HG03039 (cell line): ENCODE measurements around the gene AP2A1.
"Not testable (repeated sequence)": the region's sequence is repeated elsewhere in the genome, so short reads cannot be mapped to it uniquely, and the experiment has no call there.

Source experiments
- ATAC-seq: cut with Tn5 transposase; IDR thresholded peaks from one replicate; pipeline ENCODE4 v1.9.1; 2021; ENCODE audit warnings: mild to moderate bottlenecking, moderate library complexity; ENCODE audit not compliant: unreplicated experiment

Gene AP2A1

DNA sequence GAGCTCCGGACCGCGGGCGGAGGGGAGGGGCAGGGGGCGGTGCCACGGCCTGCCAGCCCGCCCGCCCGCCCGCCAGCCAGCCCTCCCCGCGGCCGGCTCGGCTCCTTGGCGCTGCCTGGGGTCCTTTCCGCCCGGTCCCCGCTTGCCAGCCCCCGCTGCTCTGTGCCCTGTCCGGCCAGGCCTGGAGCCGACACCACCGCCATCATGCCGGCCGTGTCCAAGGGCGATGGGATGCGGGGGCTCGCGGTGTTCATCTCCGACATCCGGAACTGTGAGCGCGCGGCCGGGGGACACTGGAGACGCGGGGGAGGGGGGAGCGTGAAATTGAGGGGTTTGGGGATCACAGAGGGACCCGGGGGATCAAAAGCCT is at the start of gene AP2A1:
Gene AP2A1, plus strand, starts transcription at position 72 of the 370 bp plus-strand sequence. Its CDS starts 133 bp downstream, at position 205.
- no peak for ATAC-seq

DNA sequence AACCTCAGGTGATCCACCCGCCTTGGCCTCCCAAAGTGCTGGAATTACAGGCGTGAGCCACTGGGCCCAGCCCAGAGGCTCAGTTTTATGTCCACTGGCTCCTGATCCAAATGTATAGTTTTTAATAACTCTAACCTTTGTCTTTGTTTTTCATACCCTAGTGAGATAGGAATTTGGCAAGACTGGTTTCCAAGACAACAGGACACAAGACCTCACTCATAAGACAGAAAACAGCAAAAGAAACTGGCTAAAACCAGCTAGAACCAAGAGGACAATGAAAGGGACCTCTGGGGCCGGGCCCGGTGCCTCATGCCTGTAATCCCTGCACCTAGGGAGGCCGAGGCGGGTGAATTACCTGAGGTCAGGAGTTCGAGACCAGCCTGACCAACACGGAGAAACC is 48.3 kb upstream of the AP2A1 start:
- no peak for ATAC-seq

DNA sequence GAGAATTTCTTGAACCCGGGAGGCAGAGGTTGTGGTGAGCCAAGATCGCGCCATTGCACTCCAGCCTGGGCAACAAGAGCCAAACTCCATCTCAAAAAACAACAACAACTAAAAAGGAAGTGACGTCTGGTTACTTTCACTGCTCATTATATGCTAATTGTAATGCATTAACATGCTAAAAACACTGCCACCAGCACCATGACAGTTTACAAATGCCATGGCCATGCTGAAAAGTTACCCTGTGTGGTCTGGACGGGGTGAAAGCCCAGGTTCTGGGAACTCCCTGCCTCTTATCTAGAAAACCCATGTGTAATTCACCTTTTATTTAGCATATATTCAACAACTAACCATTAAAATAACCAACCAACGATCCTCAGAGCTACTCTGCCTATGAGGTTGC is 47.8 kb upstream of the AP2A1 start:
- no peak for ATAC-seq

DNA sequence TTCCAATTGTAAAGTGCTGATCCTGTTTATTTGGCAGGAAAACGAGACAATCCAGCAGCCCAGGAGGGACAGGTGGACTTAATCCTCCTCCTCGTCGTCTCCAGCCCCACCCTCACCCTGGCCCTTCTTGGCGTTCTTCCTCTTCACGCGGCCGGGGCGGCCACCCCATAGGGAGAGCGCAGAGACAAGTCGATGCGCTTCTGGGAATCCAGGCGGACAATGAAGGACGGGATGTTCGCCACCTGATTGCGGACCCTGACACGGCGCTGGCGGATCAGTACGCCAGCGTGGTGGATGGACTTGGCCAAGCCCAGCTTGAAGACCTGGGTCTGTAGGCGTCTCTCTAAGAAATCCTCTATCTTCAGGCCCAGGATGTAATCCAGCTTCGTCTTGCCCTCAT is 47.4 kb upstream of the AP2A1 start:
- ATAC-seq: not testable (repeated sequence)

DNA sequence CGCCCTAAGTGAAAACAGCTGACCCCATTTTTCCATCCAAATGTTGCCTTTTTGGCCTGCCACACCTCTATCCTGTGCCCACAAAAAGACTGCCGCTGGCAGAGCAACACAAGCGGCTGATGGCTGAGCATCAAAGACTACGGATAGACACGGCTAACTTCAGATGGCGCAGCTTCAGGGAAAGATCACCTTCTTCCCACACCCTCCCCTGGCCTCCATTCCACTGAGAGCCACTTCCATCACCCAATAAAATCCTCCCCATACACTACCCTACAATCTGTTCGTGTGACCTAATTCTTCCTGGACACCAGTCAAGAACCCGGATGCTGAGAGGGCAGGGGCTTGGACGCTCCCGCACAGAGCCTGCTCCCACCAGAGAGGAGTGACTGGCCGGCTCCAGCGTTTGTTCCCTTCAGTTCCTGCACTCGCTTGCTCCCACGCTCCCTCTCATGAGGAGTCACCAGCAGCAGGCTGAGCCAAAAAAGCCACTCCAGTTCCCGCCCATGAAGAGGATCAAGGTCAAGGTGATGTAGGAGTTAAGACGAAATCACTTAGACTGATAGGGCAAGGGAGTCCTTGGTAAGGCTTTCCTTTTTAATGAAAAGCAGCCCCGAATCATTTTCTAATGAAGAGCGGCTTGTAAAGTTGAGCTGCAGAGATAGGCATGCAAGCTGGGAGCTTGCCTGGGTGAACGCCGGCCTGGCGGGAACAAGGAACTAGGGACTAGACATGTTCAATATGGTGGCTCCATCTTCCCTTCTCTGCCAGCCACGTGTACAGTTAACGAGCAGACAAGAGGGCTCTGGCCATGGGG is 39.4 kb upstream of the AP2A1 start:
- ATAC-seq: no peak

DNA sequence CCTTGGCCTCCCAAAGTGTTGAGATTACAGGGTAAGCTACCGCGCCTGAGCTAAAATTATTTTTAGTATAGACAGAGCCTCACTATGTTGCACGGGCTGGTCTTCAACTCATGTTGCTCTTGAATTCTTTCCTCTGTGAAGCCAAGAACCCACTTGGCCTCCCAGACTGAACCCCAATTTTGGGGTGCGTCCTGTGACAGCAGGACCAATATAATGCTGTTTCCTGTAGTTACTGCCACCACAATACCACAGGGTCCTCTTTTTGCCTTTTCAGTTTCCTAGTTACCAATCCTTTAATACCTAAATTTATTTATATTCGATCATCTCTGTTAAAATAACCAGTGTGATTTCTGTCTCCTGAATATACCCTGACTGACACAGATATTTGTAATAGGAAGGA is 36.6 kb upstream of the AP2A1 start:
- ATAC-seq: no peak

DNA sequence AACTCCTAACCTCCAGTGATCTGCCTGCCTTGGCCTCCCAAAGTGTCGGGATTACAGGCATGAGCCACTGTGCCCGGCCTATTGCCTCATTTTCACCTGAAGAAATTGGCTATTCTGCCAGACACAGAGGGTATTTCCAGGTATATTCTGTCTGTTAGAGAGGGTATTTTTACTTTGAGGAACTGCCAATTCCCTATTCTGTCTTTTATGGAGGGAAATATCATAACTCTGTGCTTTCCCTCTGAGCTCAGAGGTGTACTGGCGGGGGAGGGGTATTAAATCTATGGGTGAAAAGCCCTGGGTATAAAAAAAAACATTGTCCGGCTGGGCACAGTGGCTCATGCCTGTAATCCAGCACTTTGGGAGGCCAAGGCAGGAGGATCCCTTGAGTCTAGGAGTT is 28.5 kb upstream of the AP2A1 start:
- ATAC-seq: no peak

DNA sequence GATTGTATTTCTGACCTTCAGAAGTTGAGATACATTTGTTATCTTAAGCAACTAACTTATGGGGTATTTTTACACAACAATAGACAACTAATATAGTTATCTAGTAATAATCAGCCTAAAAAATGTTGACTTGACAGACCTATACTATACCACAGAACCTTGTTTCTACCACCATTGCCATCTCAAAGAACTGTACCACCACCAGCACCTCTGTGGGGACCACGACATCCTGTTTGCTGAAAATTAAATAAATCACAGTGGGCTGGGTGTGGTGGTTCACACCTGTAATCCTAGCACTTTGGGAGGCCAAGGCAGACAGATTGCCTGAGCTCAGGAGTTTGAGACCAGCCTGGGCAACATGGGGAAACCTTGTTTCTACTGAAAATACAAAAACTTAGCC is 27.7 kb upstream of the AP2A1 start:
- no peak for ATAC-seq

DNA sequence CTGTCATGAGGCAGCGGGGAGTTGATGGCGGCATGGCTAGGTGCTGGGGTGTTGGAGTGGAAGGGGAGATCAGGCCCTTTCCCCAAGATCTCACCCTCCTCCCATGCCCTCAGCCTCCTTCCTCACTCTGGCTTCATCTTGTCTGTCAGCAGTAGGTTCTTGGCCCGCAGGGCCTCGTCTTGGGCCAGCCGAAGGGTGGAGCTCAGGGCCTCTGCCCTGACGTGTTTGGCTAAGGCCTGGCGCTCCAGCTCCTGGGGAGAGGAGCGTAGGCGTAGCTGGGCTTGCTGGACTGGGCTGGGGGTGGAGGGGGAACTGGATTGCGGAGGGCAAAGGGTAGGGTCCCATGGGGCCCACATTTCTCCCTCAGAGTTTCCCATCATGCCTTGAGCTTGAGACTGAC is 26.9 kb upstream of the AP2A1 start:
- no peak for ATAC-seq

DNA sequence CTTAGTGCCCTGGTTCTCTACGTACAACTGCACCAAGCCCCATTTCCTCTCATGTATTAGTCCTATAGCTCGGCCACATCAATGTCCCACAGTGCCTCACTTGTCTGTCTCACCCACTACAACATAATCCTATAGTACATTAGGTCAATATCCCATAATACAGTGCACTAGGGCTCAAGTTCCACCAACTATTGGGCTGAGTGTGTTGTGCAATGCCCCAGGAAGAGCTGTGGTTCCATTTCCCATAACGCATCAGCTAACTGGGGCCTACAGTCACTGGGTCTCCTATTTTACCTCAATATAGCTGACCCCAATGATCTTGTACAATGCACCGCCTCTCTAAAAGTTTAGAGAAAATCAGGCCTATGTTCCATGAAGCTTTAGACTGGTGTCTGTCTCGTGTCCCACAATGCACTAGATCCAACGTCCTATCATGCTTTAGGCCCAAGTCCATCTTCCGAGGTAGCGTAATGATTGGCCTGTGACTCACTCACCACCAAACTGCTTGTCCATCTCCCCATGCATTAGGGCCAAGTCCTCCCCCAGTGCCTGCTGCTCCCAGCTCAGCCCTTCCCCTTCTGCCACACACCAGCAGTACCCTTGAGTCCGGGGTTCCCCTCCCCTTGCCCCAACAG is 25.5 kb upstream of the AP2A1 start:
- ATAC-seq: no peak

DNA sequence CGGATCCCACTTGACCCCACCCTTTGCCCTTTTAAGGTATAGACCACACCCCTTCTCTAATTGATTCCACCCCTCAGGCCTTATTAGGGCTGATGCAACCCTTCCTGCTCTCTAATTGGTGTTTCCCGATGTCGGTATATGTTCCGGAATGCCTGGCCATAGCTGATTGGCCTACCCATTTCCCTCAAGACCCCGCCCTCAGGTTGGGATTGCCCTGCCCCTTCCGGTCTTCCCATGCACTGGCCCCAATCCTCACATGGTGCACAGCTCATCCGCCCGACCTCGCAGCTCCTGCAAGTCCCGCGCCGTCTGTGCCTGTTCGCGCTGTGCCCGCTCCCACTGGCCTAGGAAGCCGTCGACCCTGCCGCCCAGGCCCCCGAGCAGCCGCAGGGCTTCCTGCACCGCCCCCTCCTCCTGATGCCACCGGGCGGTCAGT is 21.8 kb upstream of the AP2A1 start:
- no peak for ATAC-seq

DNA sequence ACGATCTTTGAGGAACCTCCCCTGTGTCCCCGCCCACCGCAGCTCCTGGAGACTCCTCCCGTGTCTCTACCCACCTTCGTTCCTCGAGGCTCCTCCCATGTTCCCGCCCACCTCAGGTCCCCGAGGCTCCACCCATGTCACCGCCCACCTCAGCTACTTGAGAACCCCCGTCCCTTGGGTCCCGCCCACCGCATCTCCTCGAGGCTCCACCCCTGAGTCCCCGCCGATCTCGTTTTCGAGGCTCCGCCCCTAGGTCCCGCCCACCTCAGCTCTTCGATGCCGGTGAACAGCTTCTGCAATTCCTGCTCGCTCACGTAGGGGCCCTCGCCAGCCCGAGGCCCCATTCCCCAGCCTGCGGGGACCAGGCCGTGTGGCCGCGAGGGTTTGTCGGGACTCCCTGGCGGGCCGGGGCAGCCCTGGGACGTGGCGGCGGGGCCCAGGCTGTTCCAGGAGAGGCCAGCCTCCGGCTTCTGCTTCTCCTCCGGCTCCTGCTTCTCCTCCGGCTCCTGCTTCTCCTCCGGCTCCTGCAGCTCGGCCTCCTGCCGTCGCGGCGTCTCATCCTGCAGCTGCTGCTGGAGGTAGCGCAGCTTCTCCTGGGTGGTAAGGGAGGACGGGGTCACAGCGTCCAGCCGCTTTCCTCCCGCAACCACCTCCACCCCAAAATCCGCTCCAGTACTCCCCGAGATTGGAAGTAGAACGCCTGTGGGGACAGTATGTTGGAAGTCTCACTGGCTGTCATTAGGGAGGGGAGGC is 20.4 kb upstream of the AP2A1 start:
- ATAC-seq: no peak

DNA sequence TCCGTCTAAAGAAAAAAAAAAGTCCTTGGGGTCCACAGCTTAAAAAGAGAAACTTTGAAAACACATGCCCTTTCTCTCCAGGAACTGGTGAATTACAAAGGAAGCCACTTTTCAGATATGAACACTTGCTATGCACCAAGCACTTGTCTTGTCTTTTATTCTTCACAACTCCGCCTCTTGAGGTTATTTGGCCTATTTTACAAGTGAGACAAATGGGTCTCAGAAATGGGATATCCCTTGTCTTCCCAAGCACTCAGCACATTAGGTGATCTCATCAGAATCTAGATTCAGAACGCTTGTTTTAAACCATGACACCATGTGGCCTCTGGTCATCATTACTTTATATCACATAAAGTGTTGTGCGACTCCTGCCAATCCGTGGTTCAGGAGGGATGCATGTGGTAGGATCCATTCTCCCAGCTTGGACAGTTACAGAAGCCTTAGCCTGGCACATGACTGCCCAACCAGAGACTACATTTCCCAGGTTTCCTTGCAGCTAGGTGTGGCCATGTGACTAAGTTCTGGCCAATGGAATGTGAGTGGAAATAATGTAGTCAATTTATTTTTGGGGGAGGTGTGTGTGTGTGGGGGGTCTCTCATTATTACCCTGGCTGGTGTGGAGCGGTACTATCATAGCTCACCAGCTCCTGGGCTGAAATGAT is 17.6 kb upstream of the AP2A1 start:
- ATAC-seq: no peak

DNA sequence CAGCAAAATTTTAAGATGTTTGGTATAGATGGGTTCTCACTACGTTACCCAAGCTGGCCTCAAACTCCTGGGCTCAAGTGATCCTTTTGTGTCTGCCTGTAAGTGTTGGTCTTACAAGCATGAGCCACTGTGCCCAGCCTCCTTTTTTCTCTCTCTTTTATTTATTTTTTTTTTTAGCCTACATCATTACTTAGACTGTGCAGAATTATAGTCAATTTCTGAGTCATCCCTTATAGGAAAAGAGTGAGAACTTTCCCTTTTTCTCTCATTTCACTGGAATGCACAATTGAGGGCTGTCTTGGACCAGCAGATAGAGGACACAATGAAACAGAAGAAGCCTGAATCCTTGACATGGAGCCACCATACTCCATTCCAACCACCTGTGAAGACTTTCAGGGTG is 17.0 kb upstream of the AP2A1 start:
- ATAC-seq: no peak

DNA sequence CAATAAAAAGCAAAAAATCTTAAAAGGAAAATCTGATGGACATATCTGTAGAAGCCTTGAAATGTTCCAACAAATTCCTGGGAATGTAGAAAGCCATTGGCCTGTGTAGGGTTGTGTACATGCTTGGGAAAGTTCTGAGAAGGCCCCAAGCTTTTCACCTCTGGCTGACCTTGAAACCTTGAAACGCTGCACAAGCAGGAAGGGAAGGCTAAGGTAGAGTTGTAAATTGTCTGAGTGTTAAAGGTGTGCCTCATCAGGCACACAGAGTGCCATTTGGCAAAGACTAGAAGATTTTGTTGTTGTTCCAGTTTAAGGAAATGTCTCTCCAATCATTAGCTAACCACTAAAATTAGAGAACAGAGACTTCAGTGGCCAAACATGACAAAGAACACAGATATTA is 14.1 kb upstream of the AP2A1 start:
- ATAC-seq: no peak

DNA sequence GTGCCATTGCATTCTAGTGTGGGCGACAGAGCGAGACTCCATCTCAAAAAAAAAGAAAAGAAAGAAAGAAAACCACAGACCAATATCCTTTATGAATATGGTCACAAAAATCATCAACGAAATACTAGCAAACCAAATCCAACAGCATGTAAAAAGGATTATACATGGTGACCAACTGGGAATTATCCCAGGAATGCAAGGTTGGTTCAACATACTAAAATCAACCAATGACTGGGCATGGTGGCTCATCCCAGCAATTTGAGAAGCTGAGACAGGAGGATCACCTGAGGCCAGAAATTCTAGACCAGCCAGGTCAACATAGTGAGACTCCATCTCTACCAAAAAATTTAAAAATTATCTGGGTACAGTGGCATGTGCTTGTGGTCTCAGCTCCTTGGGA is 10.8 kb upstream of the AP2A1 start:
- ATAC-seq: no peak

DNA sequence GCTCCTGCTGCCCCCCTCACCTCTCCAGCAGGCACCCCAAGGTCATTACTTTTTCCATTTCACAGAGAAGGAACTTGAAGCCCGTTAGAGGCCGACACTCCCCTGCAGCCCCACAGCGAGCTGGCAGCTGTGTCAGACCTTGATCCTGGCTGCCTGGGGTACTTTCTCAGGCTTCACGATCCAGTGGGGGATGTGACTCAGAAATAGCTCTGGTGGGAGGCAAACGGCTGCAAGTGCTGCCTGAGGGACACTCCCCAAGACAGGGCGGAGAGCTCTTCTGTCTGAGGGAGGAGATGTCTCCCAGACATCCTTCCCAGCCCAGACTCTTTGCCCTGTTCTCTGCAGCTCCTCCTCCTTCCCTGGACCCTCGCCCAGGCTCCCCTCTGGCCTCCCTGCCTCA is 8.5 kb upstream of the AP2A1 start:
- ATAC-seq: no peak

DNA sequence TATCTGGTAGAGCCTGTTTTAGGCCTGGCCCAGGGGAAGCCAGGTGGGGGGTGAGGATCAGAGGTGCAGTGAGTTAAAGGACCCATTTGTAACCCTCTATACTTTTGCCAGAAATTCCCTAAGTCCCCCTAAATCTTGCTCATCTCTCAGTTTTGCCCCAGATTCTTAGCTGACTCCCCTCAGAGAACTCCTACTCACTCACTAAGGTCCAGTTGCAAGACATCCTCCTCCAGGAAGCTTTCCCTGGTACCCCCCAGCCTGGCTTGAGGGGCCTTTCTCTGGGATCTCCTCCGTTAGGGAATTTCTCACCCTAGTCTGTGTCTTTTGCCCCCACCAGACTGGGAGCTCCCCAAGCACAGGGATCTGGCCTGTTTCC is 5.6 kb upstream of the AP2A1 start:
- no peak for ATAC-seq

DNA sequence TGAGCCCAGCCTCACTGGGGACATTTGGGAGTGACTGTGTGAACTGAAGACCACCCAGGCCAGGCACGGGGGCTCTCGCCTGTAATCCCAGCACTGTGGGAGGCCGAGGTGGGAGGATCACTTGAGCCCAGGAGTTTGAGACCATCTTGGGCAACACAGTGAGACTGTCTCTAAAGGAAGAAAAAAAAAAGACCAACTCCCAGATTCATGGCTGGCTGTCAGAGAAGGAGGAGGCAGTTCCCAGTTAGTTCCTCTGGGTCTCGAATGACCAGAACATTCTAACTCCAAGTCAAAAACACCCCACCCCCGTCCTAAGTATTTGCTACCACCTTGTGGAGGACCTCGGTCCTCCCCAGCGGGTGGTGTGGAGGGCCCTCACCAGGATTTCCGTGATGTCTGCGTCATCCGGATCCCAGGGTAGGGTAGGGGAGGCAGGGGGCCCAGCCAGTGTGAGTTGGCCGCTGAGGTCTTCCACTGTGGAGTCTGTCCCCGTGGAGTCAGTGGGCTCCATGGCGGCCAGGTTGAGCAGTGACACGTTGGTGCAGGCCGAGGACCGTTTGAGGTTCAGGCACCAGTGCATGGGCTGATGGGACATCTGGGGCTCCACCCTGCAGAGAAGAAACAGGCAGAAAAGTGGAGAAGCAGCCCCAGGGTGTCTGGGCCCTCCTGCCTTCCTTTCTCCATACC is 5.0 kb upstream of the AP2A1 start:
- ATAC-seq: no peak

DNA sequence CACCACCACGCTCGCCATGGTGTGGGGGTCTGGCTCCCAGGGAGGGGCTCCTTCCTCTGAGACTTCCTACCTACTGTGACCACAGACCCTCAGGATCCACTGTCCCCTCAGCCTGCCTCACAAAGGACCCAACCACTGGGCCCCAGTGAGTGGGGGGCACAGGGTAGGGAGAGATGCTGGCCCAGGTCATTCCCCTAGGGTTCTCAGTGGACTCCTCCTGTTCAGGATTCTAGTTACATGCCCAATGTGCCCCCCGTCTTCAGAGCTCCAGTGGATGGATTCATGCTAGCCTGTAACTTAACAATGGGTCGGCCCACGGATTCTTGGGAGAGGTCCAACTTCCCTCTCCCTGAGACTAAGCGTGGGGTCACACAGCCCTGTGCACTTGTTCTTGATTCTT is 3.6 kb upstream of the AP2A1 start, which contains the start of gene TSKS:
Gene TSKS, minus strand, starts transcription at position 77 of the 400 bp plus-strand sequence. Its CDS starts 59 bp downstream, at position 18.
- no peak for ATAC-seq

DNA sequence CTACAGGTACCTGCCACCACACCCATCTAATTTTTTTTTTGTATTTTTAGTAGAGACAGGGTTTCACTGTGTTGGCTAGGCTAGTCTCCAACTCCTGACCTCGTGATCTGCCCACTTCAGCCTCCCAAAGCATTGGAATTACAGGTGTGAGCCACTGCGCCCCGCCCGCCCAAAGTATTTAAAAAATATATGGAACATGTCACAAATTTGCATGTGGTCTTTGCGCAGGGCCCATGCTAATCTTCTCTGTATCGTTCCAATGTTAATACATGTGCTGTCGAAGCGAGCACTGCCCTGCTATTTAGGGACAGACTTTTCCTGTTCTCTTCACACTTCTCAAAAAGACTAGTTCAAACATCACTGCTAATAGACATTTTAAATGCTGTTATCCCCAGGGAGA is 2.5 kb upstream of the AP2A1 start:
- ATAC-seq: no peak
